Measurements from ENCODE around the gene LRSAM1.

LRSAM1 gene

GRCh38 chr9:127530206-127530941, 79.1 kb downstream of the LRSAM1 start:
- no peak for TF ChIP-seq CTCF (IDR thresholded peaks at IDR 0.05)
- Histone ChIP-seq H3K4me3 (ENCODE audit: low read depth in 1 of 2, low read length in 1 of 2) (no peak overlapping the region), H3K4me1 (ENCODE audit: control insufficient read depth in 1 of 2, insufficient read depth in 1 of 2, low read depth in 1 of 2, low read length in 1 of 2) (no peaks in the 10 kb centered on the region), H3K9me3 (peaks cover 5% of the 10 kb centered on the region), H3K36me3 (no peaks in the 10 kb centered on the region), H3K27me3 (no peaks in the 10 kb centered on the region), H3K27ac (no peak overlapping the region)

- no peak for TF ChIP-seq CTCF (IDR thresholded peaks at IDR 0.05)
- no peaks in the 10 kb centered on the region for H3K9me3 ChIP-seq
- H3K36me3 ChIP-seq, result no peaks in the 10 kb centered on the region
- no peaks in the 10 kb centered on the region for H3K27me3 ChIP-seq
- H3K27ac ChIP-seq, result no peak overlapping the region
- H3K4me1 ChIP-seq (ENCODE audit: control insufficient read depth in 1 of 2, insufficient read depth in 1 of 2, low read depth in 1 of 2, low read length in 1 of 2), result no peaks in the 10 kb centered on the region
- no peak overlapping the region for H3K4me3 ChIP-seq (ENCODE audit: low read depth in 1 of 2, low read length in 1 of 2)
Observed at GRCh38 chr9:127531676-127532075, 80.4 kb downstream of the LRSAM1 start.

GRCh38 chr9:127534250-127534906, 83.1 kb downstream of the LRSAM1 start:
- no peak for TF ChIP-seq CTCF (IDR thresholded peaks at IDR 0.05)
- Histone ChIP-seq H3K36me3 (no peaks in the 10 kb centered on the region), H3K9me3 (no peaks in the 10 kb centered on the region), H3K27me3 (no peaks in the 10 kb centered on the region), H3K4me3 (ENCODE audit: low read depth in 1 of 2, low read length in 1 of 2) (no peak overlapping the region), H3K4me1 (ENCODE audit: control insufficient read depth in 1 of 2, insufficient read depth in 1 of 2, low read depth in 1 of 2, low read length in 1 of 2) (no peaks in the 10 kb centered on the region), H3K27ac (no peak overlapping the region)

- Histone ChIP-seq H3K4me1 (ENCODE audit: control insufficient read depth in 1 of 2, insufficient read depth in 1 of 2, low read depth in 1 of 2, low read length in 1 of 2) (no peaks in the 10 kb centered on the region), H3K27me3 (no peaks in the 10 kb centered on the region), H3K4me3 (ENCODE audit: low read depth in 1 of 2, low read length in 1 of 2) (no peak overlapping the region), H3K36me3 (no peaks in the 10 kb centered on the region), H3K9me3 (no peaks in the 10 kb centered on the region), H3K27ac (no peak overlapping the region)
- TF ChIP-seq CTCF (IDR thresholded peaks at IDR 0.05), result no peak
Observed at GRCh38 chr9:127534931-127535330, 83.6 kb downstream of the LRSAM1 start.

- Histone ChIP-seq H3K36me3 (no peaks in the 10 kb centered on the region), H3K4me1 (ENCODE audit: control insufficient read depth in 1 of 2, insufficient read depth in 1 of 2, low read depth in 1 of 2, low read length in 1 of 2) (no peaks in the 10 kb centered on the region), H3K27ac (no peak overlapping the region), H3K9me3 (no peaks in the 10 kb centered on the region), H3K27me3 (no peaks in the 10 kb centered on the region), H3K4me3 (ENCODE audit: low read depth in 1 of 2, low read length in 1 of 2) (no peak overlapping the region)
- no peak for TF ChIP-seq CTCF (IDR thresholded peaks at IDR 0.05)
Observed at GRCh38 chr9:127535396-127535795, 84.1 kb downstream of the LRSAM1 start.

Data from neutrophil (primary cell).